ENCODE results near the gene TXNL4B.

TXNL4B gene

GRCh38 chr16:72107371-72107770 is 14.0 kb upstream of the TXNL4B start:
- Histone ChIP-seq H3K36me3 (ENCODE audit: control insufficient read depth, insufficient read depth, low read length) (peaks cover 50% of the 10 kb centered on the region), H3K27me3 (replicated peaks; ENCODE audit: control insufficient read depth, insufficient read depth, low read length) (no peaks in the 10 kb centered on the region), H3K4me3 (replicated peaks; ENCODE audit: low read depth, low read length) (no peak overlapping the region)
- TF ChIP-seq CTCF (IDR thresholded peaks at IDR 0.05; ENCODE audit: insufficient read depth, low read length, poor library complexity, severe bottlenecking): no peak
- no peak for DNase-seq (ENCODE audit: extremely low read depth, insufficient read length)

- no peak for TF ChIP-seq CTCF (IDR thresholded peaks at IDR 0.05; ENCODE audit: insufficient read depth, low read length, poor library complexity, severe bottlenecking)
- no peaks in the 10 kb centered on the region for H3K27me3 ChIP-seq (replicated peaks; ENCODE audit: control insufficient read depth, insufficient read depth, low read length)
- H3K4me3 ChIP-seq (replicated peaks; ENCODE audit: low read depth, low read length): no peak overlapping the region
- H3K36me3 ChIP-seq (ENCODE audit: control insufficient read depth, insufficient read depth, low read length): peaks cover 48% of the 10 kb centered on the region
- DNase-seq (ENCODE audit: extremely low read depth, insufficient read length): no peak
Observed at GRCh38 chr16:72105978-72106377, 12.6 kb upstream of the TXNL4B start.

- H3K36me3 ChIP-seq (ENCODE audit: control insufficient read depth, insufficient read depth, low read length): peaks cover 46% of the 10 kb centered on the region
- no peak overlapping the region for H3K4me3 ChIP-seq (replicated peaks; ENCODE audit: low read depth, low read length)
- H3K27me3 ChIP-seq (replicated peaks; ENCODE audit: control insufficient read depth, insufficient read depth, low read length): no peaks in the 10 kb centered on the region
- DNase-seq (ENCODE audit: extremely low read depth, insufficient read length): no peak
- no peak for TF ChIP-seq CTCF (IDR thresholded peaks at IDR 0.05; ENCODE audit: insufficient read depth, low read length, poor library complexity, severe bottlenecking)
Observed at GRCh38 chr16:72104905-72105304, 11.5 kb upstream of the TXNL4B start.

- no peak for DNase-seq (ENCODE audit: extremely low read depth, insufficient read length)
- Histone ChIP-seq H3K27me3 (replicated peaks; ENCODE audit: control insufficient read depth, insufficient read depth, low read length) (no peaks in the 10 kb centered on the region), H3K36me3 (ENCODE audit: control insufficient read depth, insufficient read depth, low read length) (peaks cover 50% of the 10 kb centered on the region), H3K4me3 (replicated peaks; ENCODE audit: low read depth, low read length) (no peak overlapping the region)
- TF ChIP-seq CTCF (IDR thresholded peaks at IDR 0.05; ENCODE audit: insufficient read depth, low read length, poor library complexity, severe bottlenecking): no peak
Observed at GRCh38 chr16:72101195-72101594, 7.8 kb upstream of the TXNL4B start.

GRCh38 chr16:72099377-72099818 is 6.0 kb upstream of the TXNL4B start:
- Histone ChIP-seq H3K4me3 (replicated peaks; ENCODE audit: low read depth, low read length) (no peak overlapping the region), H3K36me3 (ENCODE audit: control insufficient read depth, insufficient read depth, low read length) (peaks cover 40% of the 10 kb centered on the region), H3K27me3 (replicated peaks; ENCODE audit: control insufficient read depth, insufficient read depth, low read length) (no peaks in the 10 kb centered on the region)
- no peak for DNase-seq (ENCODE audit: extremely low read depth, insufficient read length)
- TF ChIP-seq CTCF (IDR thresholded peaks at IDR 0.05; ENCODE audit: insufficient read depth, low read length, poor library complexity, severe bottlenecking): peak; percentile 54

GRCh38 chr16:72098936-72099335 is 5.5 kb upstream of the TXNL4B start:
- Histone ChIP-seq H3K27me3 (replicated peaks; ENCODE audit: control insufficient read depth, insufficient read depth, low read length) (no peaks in the 10 kb centered on the region), H3K4me3 (replicated peaks; ENCODE audit: low read depth, low read length) (no peak overlapping the region), H3K36me3 (ENCODE audit: control insufficient read depth, insufficient read depth, low read length) (peaks cover 36% of the 10 kb centered on the region)
- no peak for TF ChIP-seq CTCF (IDR thresholded peaks at IDR 0.05; ENCODE audit: insufficient read depth, low read length, poor library complexity, severe bottlenecking)
- DNase-seq (ENCODE audit: extremely low read depth, insufficient read length): no peak
